Right atrium auricular region (tissue), 2 donors: ENCODE results near the gene GLP2R. TPM values are rescaled to one million over a fixed set of nuclear protein-coding genes. Genes with fewer than 3 reads are reported as not detected.

ENCODE experiments used
- DNase-seq: peaks from one replicate; pipeline ENCODE4 v3.0.0-alpha.2; 2019; ENCODE audit warnings: low spot score
- H3K27ac ChIP-seq, 2 donors: fragments of 200-600 bp; sonication (generic); 1 replicate in 1 of 2; 2 replicates in 1 of 2; pipeline ENCODE4 v1.5.1; 2016 to 2019
- H3K27me3 ChIP-seq, 2 donors: fragments of 200-600 bp; sonication (generic); one replicate each; pipeline versions ENCODE4 v1.5.1 to v1.6.0; 2017 to 2019
- H3K36me3 ChIP-seq: fragments of 200-600 bp; sonication (generic); one replicate; pipeline ENCODE4 v1.5.1; 2016
- H3K4me1 ChIP-seq, 2 donors: fragments of 200-600 bp; sonication (generic); one replicate each; pipeline versions ENCODE4 v1.5.1 to v1.6.0; 2017 to 2019
- H3K4me3 ChIP-seq, 2 donors: fragments of 200-600 bp; sonication (generic); 1 replicate in 1 of 2; 2 replicates in 1 of 2; pipeline ENCODE4 v1.5.1; 2017 to 2019; ENCODE audit warnings: mild to moderate bottlenecking in 1 of 2, moderate library complexity in 1 of 2
- H3K9me3 ChIP-seq, 2 donors: fragments of 200-600 bp; sonication (generic); one replicate each; pipeline ENCODE4 v1.5.1; 2019
- CTCF ChIP-seq, 2 donors: fragments of 200-600 bp; sonication (generic); IDR thresholded peaks; one replicate each; pipeline ENCODE4 v1.5.1; 2019; ENCODE audit warnings: antibody characterized with exemption in 2 of 2
- total RNA-seq, 2 donors: library from RNA; depleted of rRNA; stranded (reverse); fragments of >200 nt; gene quantifications; one replicate each; pipeline ENCODE4 v1.1.0, GENCODE V29; 2016

The GLP2R gene
- total RNA-seq, 2 donors from 2014 or later = 1.0 to 1.7 TPM

GRCh38 chr17:9874722-9875121, 49.0 kb downstream of the GLP2R start:
- Histone ChIP-seq H3K27ac (no peak overlapping the region), H3K27me3 (no peaks in the 10 kb centered on the region), H3K4me1 (peaks cover 0 to 6% of the 10 kb centered on the region in 2 donors), H3K9me3 (no peaks in the 10 kb centered on the region), H3K36me3 (no peaks in the 10 kb centered on the region), H3K4me3 (no peak overlapping the region)
- no peak for TF ChIP-seq CTCF (IDR thresholded peaks at IDR 0.05)
- no peak for DNase-seq

- Histone ChIP-seq H3K4me1 (peaks cover 0 to 6% of the 10 kb centered on the region in 2 donors), H3K27ac (no peak overlapping the region), H3K27me3 (no peaks in the 10 kb centered on the region), H3K4me3 (no peak overlapping the region), H3K9me3 (no peaks in the 10 kb centered on the region), H3K36me3 (no peaks in the 10 kb centered on the region)
- TF ChIP-seq CTCF (IDR thresholded peaks at IDR 0.05) = no peak
- no peak for DNase-seq
These were observed 49.7 kb downstream of the GLP2R start for GRCh38 chr17:9875441-9875840.

- Histone ChIP-seq H3K36me3 (no peaks in the 10 kb centered on the region), H3K27ac (no peak overlapping the region)
- no peak for TF ChIP-seq CTCF (IDR thresholded peaks at IDR 0.05)
These were observed 52.6 kb downstream of the GLP2R start for GRCh38 chr17:9878356-9878755.

GRCh38 chr17:9878786-9879525, 53.2 kb downstream of the GLP2R start:
- no peak for DNase-seq
- Histone ChIP-seq H3K9me3 (peaks cover 0 to 21% of the 10 kb centered on the region in 2 donors), H3K36me3 (no peaks in the 10 kb centered on the region), H3K27me3 (no peaks in the 10 kb centered on the region), H3K4me1 (peaks cover 0 to 12% of the 10 kb centered on the region in 2 donors), H3K4me3 (no peak overlapping the region), H3K27ac (no peak overlapping the region)
- TF ChIP-seq CTCF (IDR thresholded peaks at IDR 0.05) = no peak

More at GRCh38 chr17:9878356-9878755, 52.6 kb downstream of the GLP2R start:
- Histone ChIP-seq H3K9me3 (peaks cover 0 to 15% of the 10 kb centered on the region in 2 donors), H3K27me3 (no peaks in the 10 kb centered on the region), H3K4me3 (no peak overlapping the region), H3K4me1 (peaks cover 0 to 12% of the 10 kb centered on the region in 2 donors)
- no peak for DNase-seq

GRCh38 chr17:9880582-9880999, 54.9 kb downstream of the GLP2R start:
- H3K27ac ChIP-seq = no peak overlapping the region
- H3K4me1 ChIP-seq = peaks cover 0 to 7% of the 10 kb centered on the region in 2 donors
- H3K4me3 ChIP-seq = no peak overlapping the region
- TF ChIP-seq CTCF (IDR thresholded peaks at IDR 0.05) = no peak
- H3K9me3 ChIP-seq = peaks cover 0 to 22% of the 10 kb centered on the region in 2 donors
- no peaks in the 10 kb centered on the region for H3K27me3 ChIP-seq
- no peaks in the 10 kb centered on the region for H3K36me3 ChIP-seq
- no peak for DNase-seq
